ENCODE data around the gene SEMA3E.
"Not testable (repeated sequence)": the region's sequence is repeated elsewhere in the genome, so short reads cannot be mapped to it uniquely, and the experiment has no call there.

Gene SEMA3E

GRCh38 chr7:83552556-83552955 is 96.4 kb downstream of the SEMA3E start:
- DNase-seq, result not testable (repeated sequence)

DNA sequence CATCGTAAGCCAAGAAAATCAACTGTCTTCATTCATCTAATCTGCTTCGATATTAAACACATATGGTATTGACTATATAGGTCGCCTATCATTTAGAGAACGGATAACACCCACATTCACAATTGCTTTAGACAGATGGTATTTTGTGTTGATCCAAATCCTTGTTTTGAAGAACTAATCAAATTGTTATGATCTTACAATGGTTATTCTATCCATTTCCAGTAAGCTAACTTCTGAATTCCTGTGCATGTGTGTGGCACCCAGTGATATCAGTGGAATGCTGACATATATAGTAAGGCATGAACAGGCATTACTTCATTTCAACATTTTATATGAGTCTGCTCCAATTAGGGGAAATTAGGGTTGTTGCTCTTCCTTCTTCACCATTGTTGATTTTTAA is 98.8 kb downstream of the SEMA3E start:
- no peak for DNase-seq

GRCh38 chr7:83548250-83548649 is 100.7 kb downstream of the SEMA3E start:
- no peak for DNase-seq

DNA sequence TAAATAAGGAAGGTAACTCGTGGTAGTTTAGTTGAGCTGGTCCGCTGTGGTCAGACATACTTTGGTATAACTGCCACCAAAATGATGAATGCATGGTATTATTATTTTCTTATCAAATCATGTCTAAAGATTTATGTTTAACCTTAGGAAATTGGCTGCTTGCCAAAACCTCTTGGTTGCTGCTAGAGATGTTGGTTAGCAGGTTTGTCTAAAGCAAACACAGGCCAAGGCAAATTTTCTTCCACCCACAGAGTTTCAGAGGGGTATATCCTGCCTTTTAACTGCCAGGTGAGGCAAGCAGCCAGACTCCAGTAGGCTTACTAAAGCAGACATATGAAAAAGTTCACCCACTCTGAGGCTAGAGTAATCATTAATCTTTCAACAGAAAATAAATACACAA is 101.4 kb downstream of the SEMA3E start:
- peak; percentile 78 for DNase-seq

DNA sequence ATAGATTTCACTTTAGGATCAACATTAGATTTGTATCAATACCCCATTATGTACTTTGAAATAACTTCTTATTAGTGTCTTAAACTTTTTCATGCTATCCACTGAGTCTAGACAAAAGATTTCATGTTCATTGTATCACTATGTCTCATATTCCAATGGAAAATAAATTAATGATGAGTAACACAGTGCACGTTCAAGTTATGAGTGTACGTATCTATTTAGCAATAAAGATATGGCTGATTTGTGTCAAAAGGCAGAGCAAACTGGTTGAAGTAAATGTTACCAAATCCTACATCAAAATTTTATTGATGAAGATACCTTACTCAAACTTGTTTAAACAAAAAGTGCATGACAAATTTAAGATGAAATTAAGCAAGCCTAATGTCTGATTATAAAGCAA is 102.4 kb downstream of the SEMA3E start:
- no peak for DNase-seq

DNA sequence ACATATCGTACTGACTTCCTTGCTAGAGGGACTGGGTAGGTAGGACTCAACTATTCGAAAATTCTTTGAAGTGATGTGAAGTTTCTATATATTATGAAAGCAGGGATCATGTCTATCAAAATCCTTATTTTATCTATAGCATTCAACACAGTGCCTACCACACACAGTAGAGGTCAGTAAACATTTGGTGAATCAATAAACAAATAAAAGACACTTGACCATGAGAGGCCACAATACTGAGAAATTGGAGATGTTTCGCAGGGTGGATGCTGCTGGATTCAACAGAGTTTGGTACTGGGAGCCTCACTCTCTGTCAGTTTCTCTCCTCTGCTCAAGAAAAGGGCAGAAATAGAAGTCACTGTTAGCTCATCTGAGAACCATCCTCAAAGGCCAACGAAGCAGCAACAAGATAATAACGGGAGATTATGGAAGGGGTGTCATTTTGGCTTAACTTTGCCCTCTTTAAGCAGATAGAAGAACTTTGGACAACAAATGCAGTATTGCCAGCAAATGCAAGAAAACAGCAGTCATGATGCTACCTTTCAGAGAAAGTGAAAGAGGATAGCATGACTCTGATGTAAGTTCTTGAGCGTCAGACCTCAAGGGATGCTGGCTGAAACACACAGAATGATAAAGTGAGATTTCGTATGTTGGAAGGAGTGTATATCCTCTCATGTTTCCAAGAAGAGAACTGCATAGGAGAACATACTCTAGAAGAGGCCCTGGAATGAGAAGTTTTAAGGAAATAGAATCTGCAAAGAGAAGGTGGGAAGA is 107.6 kb downstream of the SEMA3E start:
- DNase-seq, result no peak

- DNase-seq, result no peak
Observed at GRCh38 chr7:83534488-83534887, 114.5 kb downstream of the SEMA3E start.

- no peak for DNase-seq
Observed at GRCh38 chr7:83532219-83532618, 116.7 kb downstream of the SEMA3E start.

- DNase-seq, result no peak
Observed at GRCh38 chr7:83531766-83532165, 117.2 kb downstream of the SEMA3E start.

DNA sequence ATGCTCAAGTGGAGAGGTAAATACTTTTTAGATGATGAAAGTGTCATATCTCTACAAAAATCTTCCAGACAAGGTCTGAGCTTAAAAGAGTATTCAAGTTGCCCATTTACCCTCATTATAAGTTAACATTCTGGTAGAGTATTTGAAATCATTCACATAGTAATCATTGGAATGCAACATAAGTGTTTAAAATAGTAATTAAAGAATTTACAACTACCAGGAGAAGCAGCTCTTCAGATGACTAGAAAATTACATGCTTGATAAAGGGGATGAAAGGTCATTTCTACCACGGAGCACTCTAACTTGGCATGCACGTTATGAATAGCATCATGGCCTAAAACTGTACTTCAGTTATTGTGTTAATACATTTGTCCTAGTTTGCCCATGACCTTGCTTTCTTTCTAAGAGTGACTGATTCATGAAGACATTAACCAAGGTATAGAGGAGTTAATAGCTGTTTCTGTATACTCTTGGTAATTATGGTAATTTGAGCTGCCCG is 120.0 kb downstream of the SEMA3E start:
- no peak for DNase-seq

DNA sequence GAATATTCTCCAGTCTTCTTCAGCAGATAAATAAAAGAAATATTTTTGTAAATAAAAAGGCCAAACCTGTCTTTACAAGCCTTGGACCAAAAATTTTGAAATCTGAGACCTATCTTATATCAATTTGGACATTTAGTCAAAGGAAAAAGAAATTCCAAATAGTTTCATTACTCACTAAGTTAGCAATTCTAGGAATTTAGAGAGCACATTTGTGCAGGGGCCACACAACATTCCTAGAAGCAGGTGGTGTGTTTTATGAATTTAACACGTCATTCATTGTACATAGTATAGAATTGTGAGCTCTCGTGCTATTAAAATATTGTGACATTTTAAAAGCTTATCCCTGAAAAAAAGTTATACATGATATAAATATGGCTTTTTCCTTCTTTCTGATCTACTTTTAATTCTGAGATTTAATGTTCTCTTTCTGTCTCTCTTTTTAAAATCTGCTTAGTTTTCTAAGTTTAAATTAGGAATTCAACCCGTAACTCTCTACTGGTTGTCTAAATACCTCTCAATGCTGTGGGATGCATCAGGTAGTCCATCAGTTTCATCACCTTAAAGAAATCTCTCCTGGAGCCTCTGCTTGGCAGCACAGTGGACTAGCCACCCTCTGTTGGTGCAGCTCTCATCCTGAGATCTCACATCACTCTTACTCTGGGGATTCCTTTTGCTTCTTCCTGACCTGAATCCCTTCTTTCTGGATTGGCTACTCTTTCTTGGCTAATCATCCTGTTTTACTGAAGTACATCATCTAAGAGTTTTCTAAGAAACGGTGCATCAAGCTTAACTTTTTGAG is 124.5 kb downstream of the SEMA3E start:
- no peak for DNase-seq

DNA sequence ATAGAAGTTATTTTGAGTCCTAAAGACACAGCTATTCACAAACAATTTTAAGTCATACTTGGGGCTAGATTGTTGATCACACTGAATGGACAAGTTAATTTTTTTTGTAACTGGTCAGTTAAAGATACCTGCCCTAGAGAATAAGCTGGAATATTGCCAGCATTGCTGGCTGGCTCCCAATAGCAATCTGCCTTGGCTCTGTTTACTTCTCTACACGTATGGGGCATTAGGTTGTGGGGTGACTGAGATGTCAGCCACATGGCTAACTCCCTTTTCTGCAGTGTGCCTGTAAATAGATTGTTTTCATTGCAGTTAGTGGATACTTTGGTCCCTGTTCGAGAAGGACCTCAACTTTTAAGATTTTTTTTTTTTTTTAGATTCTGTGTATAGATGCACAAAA is 128.2 kb downstream of the SEMA3E start:
- DNase-seq, result peak; percentile 2

- no peak for DNase-seq
Observed at GRCh38 chr7:83519240-83519639, 129.7 kb downstream of the SEMA3E start.

- no peak for DNase-seq
Observed at GRCh38 chr7:83517035-83517700, 131.8 kb downstream of the SEMA3E start.

DNA sequence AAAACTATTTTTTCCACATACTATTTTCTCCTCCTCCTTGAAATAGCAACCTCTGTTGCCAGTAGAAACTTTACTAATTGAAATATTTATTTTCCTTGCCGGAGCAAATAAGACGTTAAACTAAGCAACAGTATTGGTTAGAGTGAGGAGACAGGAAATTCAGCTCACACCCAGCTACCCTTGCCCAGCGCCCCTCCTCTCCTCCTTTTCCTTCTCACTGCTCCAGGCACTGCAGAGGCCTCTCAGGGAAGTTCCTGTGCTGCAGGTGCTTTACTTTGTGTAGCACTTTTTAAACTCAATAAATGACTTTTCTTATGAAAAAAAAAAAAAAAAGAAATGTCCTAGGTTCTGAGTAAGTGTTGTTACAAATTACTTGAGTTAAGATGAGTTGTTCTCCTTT is 134.0 kb downstream of the SEMA3E start:
- DNase-seq, result no peak

- no peak for DNase-seq
Observed at GRCh38 chr7:83509255-83510021, 139.5 kb downstream of the SEMA3E start.

DNA sequence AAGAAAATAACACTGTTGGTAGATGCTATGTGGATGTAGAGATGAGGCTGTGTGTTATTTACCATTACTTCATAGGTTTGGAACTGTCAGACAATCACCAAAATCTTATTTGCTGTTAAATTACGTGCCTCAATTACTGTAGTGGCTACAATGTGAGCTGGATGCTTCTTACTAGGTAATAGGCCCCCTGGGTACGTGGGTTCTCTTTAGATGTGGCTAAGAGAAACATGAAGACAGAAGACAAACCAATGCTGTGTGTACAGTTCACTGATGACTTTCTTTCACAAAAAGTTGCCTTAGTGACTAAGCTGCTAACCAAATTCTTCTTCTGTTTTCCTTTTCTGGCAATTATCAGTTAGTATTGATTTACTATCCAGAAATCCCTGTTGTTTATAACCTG is 144.6 kb downstream of the SEMA3E start:
- DNase-seq, result peak; percentile 3

GRCh38 chr7:83502636-83503035 is 146.3 kb downstream of the SEMA3E start:
- no peak for DNase-seq

- DNase-seq, result no peak
Observed at GRCh38 chr7:83494683-83495082, 154.3 kb downstream of the SEMA3E start.

DNA sequence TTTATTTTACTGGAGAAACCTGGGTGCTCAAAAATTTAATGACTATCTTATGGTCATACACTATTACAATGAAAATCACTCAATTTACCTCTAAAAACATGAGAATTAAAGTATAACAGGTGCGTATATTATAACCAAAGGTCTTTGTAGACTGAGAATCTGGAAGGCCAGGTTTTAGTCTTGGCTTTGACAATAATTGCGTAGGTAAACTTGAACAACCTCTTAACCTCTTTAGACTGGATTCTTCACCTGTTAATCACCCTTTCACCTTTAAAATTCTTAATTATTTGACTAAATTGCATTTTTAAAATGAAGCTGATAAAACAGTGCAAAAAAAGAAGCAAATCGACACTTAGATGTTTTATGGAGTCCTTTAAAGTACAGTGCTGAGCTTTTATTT is 156.1 kb downstream of the SEMA3E start:
- no peak for DNase-seq

DNA sequence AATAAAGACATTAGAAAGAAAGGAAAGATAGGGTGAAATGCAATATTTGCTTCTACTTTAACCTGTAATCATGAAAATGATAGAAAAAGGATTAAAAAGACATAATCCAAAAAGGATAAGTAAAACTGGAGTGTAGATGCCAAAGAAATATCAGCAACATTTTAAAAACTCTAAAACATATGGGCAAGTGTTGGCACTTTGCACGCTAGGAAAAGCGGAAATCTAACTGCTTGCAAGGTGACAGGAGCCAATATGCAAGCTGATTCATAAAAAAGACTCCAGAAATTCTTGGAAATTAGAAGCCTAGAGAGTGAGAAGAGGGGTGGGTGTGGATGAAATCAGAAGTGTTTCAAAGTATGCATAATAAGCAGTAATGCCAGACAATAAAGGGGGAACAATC is 161.1 kb downstream of the SEMA3E start:
- no peak for DNase-seq

- no peak for DNase-seq
Observed at GRCh38 chr7:83486957-83487356, 162.0 kb downstream of the SEMA3E start.

GRCh38 chr7:83486536-83486935 is 162.4 kb downstream of the SEMA3E start:
- DNase-seq, result no peak

Data from NCI-H146 (cell line).